Right lobe of liver (tissue), 6 donors: ENCODE data around the gene OBSL1. TPM values are rescaled to one million over a fixed set of nuclear protein-coding genes. Genes with fewer than 3 reads are reported as not detected.

ENCODE experiments used
- ATAC-seq, 4 donors: fragments of 200-7000 bp; cut with Tn5 transposase; one replicate each; pipeline ENCODE4 v1.9.1; 2020; ENCODE audit warnings: mild to moderate bottlenecking in 4 of 4, moderate library complexity in 4 of 4
- DNase-seq, 3 donors: peaks; one replicate each; pipeline ENCODE4 v3.0.0-alpha.2; 2020
- H3K27ac ChIP-seq, 3 donors: fragments of 200-600 bp; one replicate each; pipeline ENCODE4 v1.8.0; 2022
- H3K27me3 ChIP-seq, 2 donors: fragments of 200-600 bp; one replicate each; pipeline ENCODE4 v1.8.0; 2022
- H3K36me3 ChIP-seq, 4 donors: fragments of 200-600 bp; sonication (generic) in 1 of 4; one replicate each; pipeline versions ENCODE4 v1.5.1 to v1.8.0; 2017 to 2022; ENCODE audit warnings: control low read depth in 1 of 4
- H3K4me1 ChIP-seq, 4 donors: fragments of 200-600 bp; sonication (generic) in 1 of 4; one replicate each; pipeline versions ENCODE4 v1.5.1 to v1.8.0; 2017 to 2022; ENCODE audit warnings: control low read depth in 1 of 4
- H3K4me3 ChIP-seq, 3 donors: fragments of 200-600 bp; one replicate each; pipeline ENCODE4 v1.8.0; 2022
- H3K9me3 ChIP-seq, 4 donors: fragments of 200-600 bp; sonication (generic) in 1 of 4; one replicate each; pipeline versions ENCODE4 v1.5.1 to v1.8.0; 2017 to 2022; ENCODE audit warnings: control low read depth in 1 of 4
- CTCF ChIP-seq, 4 donors: fragments of 200-600 bp in 3 of 4; fragments of 450-650 bp in 1 of 4; IDR thresholded peaks; one replicate each; pipeline versions ENCODE4 v1.5.1 to v1.8.0; 2016 to 2022; ENCODE audit warnings: antibody characterized with exemption in 4 of 4, mild to moderate bottlenecking in 2 of 4
- POLR2A ChIP-seq: fragments of 450-650 bp; IDR thresholded peaks from one replicate; pipeline ENCODE4 v1.6.1; 2017; ENCODE audit warnings: antibody characterized with exemption, mild to moderate bottlenecking
- WGBS: methylation state at CpG from one replicate; pipeline ENCODE4 v1.1.6; 2018; ENCODE audit warnings: low coverage, low lambda C conversion rate; ENCODE audit not compliant: insufficient coverage; ENCODE audit errors: missing lambda C conversion rate; 5-methylcytosine and 5-hydroxymethylcytosine counted together
- intact Hi-C, 2 donors: fragments of 100-400 bp; cut with DNase I; formaldehyde crosslinking; loops; one replicate each; pipeline versions ENCODE4 v1.11.2 to v1.14.1; 2022
- total RNA-seq, 6 experiments: library from RNA; depleted of rRNA in 2 of 6; stranded (reverse); fragments of >200 nt in 2 of 6; fragmentation: NEBNext Ultra II Directional in 3 of 6; extraction: Animal tissue kit (Norgen Biotek cat#: 25700) in 3 of 6; gene quantifications; one replicate each; pipeline versions ENCODE4 v1.1.0 to v1.2.4, GENCODE V29; 2016 to 2023
- donor health status: DM: no; HTN: yes; CAD: no.
- donor health status: DM: no; HTN: no; CAD: no.
- donor health status: DM: no; HTN: no; CAD: no.
- donor health status: DM: no; HTN: yes; CAD: no.
- donor health status: DM: no; HTN: yes; CAD: no.

OBSL1 gene
- total RNA-seq, 6 experiments from 2014 or later: 27.0 to 42.5 (median 39.4) TPM

DNA sequence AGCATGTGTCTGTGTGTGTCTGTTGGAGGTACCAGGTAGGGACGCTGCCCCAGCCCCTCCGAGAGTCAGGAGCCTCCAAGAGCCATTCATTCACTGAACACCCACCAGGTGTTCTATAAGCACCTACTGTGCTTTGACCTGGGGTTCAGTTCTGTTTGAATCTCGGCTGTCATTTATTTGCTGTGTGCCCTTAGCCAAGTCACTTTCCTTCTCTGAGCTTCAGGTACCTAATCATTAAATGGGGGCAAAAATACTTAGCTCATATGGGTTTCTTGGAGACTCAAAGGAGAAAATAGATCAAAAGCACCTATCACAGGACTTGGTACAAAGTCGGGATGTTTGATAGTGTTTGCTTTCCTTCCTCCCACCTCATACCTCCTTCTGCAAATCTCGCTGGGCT lies 43.9 kb downstream of the OBSL1 start:
- DNase-seq (no peak), ATAC-seq (no peak)
- no peaks in the 10 kb centered on the region for H3K4me1 ChIP-seq
- 34% methylated on average over 3 of the region's 5 CpGs for WGBS
- peaks cover 0 to 23% of the 10 kb centered on the region in 2 donors for H3K27me3 ChIP-seq
- H3K4me3 ChIP-seq: no peak overlapping the region
- intact Hi-C loops: loop anchor here in 1 of 2 donors (10.0 kb wide), 1 partner anchor 123 kb away; no protein-coding TSS in a partner anchor
- H3K9me3 ChIP-seq: no peaks in the 10 kb centered on the region
- H3K27ac ChIP-seq: no peak overlapping the region
- no peaks in the 10 kb centered on the region for H3K36me3 ChIP-seq
- TF ChIP-seq CTCF (IDR thresholded peaks at IDR 0.05): no peak
- no peak for TF ChIP-seq POLR2A

GRCh38 chr2:219527076-219527394 lies 44.3 kb downstream of the OBSL1 start:
- H3K36me3 ChIP-seq: no peaks in the 10 kb centered on the region
- no peaks in the 10 kb centered on the region for H3K4me1 ChIP-seq
- intact Hi-C loops: loop anchor here in 1 of 2 donors (10.0 kb wide), 1 partner anchor 122 kb away; no protein-coding TSS in a partner anchor
- H3K4me3 ChIP-seq: no peak overlapping the region
- H3K27ac ChIP-seq: no peak overlapping the region
- peak; percentile 26 to 54 (median 48) for ATAC-seq
- no peaks in the 10 kb centered on the region for H3K9me3 ChIP-seq
- peaks cover 0 to 23% of the 10 kb centered on the region in 2 donors for H3K27me3 ChIP-seq
- no CpG with 5 or more reads among the region's 6 CpGs for WGBS
- TF ChIP-seq POLR2A: no peak
- no peak for TF ChIP-seq CTCF (IDR thresholded peaks at IDR 0.05)
- no peak for DNase-seq

DNA sequence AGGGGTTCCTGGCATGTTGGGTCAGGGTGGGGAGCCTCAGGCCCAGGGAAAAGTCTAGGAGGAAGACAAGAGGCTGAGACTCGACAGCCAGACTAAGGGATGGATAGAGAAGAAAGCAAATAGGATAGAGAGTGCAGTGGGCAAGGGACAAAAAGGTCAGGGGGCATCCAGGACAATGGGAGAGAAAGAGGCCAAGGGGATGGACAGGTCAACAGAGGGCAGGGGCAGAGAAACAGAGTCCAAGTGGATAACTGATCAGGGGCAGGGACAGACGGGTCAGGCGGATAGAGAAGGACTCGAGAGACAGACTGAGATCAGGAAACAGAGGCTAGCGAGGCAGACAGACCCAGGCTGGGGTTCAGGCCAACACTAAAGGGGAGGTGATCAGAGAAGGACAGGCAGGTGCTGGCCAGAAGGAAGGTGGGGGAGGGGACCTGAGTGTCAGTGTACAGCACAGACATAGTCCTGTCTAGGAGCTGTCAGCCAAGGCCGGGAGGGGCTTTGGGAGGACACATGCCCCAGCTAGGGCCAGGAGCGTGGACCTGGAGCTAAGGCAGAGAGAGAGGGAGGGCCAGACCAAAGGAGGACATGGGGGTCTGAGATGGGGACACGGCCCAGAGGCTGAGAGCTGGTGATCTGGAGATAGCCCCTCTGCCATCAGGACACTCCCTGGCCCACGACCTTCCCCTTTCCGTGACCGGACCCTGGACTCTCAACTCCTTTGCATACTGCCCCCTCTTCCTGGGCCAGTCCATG lies 44.8 kb downstream of the OBSL1 start:
- H3K4me1 ChIP-seq: no peaks in the 10 kb centered on the region
- no peak overlapping the region for H3K27ac ChIP-seq
- no peak overlapping the region for H3K4me3 ChIP-seq
- no peaks in the 10 kb centered on the region for H3K9me3 ChIP-seq
- ATAC-seq (no peak), DNase-seq (no peak)
- intact Hi-C loops: loop anchor here in 1 of 2 donors (10.0 kb wide), 1 partner anchor 122 kb away; no protein-coding TSS in a partner anchor
- 37% methylated on average over 7 of the region's 11 CpGs for WGBS
- H3K36me3 ChIP-seq: no peaks in the 10 kb centered on the region
- no peak for TF ChIP-seq CTCF (IDR thresholded peaks at IDR 0.05)
- no peak for TF ChIP-seq POLR2A
- peaks cover 0 to 23% of the 10 kb centered on the region in 2 donors for H3K27me3 ChIP-seq

DNA sequence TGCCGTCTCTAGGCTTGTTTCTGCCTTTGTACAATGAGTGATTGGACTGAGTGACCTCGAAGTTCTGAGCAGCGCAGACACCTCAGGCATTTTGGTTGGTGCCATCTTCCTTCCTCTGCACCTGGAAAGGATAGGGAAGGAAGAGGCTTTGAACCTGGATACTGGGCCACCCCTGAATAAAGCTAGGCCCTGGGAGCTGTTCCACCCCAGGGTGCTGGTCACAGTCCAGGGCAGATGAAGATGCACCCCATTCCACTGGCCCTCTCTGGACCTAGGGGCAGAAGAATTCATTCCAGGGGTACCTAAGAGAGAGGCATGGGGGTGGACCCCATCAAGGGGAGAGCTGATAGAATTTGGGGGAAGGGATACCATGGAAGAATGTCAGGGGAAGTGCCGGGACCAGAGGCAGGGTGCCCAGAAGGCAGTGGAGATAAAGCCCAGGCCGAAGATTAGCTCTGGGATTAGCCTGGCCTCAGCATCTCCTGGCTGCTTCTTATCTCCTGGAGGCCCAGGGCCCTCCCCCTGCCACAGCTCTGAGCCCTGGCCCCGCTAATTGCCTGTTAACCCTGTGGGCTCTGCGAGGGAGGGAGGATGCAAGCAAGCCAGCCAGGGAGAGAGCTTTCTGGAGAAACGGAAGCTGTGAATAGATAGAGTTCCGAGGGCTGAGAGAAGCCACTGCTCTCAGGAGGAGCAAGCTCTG lies 45.7 kb downstream of the OBSL1 start:
- Histone ChIP-seq H3K27ac (no peak overlapping the region), H3K4me3 (no peak overlapping the region), H3K9me3 (no peaks in the 10 kb centered on the region), H3K36me3 (no peaks in the 10 kb centered on the region), H3K4me1 (no peaks in the 10 kb centered on the region), H3K27me3 (peaks cover 0 to 23% of the 10 kb centered on the region in 2 donors)
- no peak for ATAC-seq
- TF ChIP-seq CTCF (IDR thresholded peaks at IDR 0.05): no peak
- no peak for TF ChIP-seq POLR2A
- intact Hi-C loops: loop anchor here in 1 of 2 donors (10.0 kb wide), 1 partner anchor 121 kb away; no protein-coding TSS in a partner anchor
- no peak for DNase-seq
- 49% methylated on average over 6 of the region's 9 CpGs for WGBS
